ENCODE data around the gene YWHAB.

DNA sequence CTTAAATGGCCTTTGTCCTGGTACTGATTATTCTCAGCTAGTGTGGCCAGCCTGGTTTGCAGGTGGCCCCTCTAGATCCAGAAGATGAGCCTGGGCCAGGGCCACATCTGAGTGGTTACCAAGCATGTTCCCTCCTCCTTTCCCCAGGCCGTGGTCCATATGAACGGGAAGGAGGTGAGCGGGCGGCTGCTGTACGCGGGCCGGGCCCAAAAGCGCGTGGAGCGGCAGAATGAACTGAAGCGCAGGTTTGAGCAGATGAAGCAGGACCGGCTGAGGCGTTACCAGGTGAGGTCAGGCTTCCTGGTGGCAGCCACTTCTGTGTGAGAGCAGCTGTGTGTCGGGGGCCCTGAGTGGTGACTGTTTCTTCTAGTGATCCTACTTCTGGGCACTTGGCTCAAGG lies 35.9 kb downstream of the YWHAB start:
- TF ChIP-seq YY1 (IDR thresholded peaks at IDR 0.05; ENCODE audit: insufficient read depth, insufficient read length) (no peak), ZNF274 (IDR thresholded peaks at IDR 0.05; ENCODE audit: low read depth, low read length) (no peak), SUZ12 (IDR thresholded peaks at IDR 0.05; ENCODE audit: extremely low read depth, insufficient read depth, insufficient read length) (no peak)
